ENCODE data around the gene SAXO2.
"Not testable (repeated sequence)": the region's sequence is repeated elsewhere in the genome, so short reads cannot be mapped to it uniquely, and the experiment has no call there.

The SAXO2 gene

DNA sequence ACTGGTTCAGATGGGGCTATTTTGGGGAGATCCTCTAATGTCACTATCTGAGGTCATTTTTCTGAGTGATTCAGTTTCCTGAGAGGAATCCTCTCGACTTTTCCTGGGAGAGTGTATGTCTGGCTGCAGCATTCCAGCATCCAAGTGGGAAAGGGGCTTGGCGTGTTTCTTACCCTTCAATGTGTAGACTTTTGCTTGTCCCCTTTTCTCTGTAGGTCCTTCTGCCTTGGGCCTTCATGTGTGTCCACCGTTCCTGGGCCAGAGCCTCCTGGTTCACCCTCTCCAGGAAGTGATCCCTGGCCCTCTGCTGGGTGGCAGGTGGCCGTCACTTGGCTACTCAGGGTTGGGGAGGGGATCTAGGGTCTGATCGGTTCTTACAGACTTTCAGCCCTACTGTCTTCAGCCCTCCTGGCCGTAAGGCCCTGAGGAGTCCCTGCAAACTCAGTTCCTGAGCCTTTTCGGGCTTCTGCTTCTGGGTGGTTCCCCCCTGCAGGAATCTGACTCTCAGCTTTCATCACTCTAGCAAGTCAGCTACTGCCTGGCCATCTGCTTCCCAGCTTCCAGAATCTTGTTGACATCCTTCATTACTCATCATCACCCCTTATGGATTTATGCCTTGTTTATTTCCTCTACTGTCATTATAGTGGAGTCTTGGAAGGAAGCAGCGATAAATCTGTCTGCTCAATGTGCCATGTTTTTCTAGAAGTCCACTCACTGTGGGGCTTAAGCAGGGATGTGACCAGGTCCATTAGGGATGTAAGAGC, 50.1 kb downstream of the SAXO2 start:
- Histone ChIP-seq H3K9ac (ENCODE audit: low read depth in 1 of 2, low read length in 2 of 2) (no peak overlapping the region), H3K4me1 (ENCODE audit: control insufficient read depth in 1 of 2, insufficient read depth in 2 of 2, low read length in 2 of 2) (no peaks in the 10 kb centered on the region), H3K9me3 (ENCODE audit: control insufficient read depth in 1 of 2, low read length in 2 of 2) (no peaks in the 10 kb centered on the region), H3K27ac (ENCODE audit: low read depth, low read length) (no peak overlapping the region), H3K36me3 (ENCODE audit: control insufficient read depth in 1 of 2, insufficient read depth in 2 of 2, low read length in 2 of 2) (no peaks in the 10 kb centered on the region), H3K27me3 (ENCODE audit: control insufficient read depth in 1 of 2, insufficient read depth in 2 of 2, low read length in 2 of 2) (no peaks in the 10 kb centered on the region), H3K4me3 (ENCODE audit: low read depth in 1 of 2, low read length in 2 of 2) (no peak overlapping the region)

DNA sequence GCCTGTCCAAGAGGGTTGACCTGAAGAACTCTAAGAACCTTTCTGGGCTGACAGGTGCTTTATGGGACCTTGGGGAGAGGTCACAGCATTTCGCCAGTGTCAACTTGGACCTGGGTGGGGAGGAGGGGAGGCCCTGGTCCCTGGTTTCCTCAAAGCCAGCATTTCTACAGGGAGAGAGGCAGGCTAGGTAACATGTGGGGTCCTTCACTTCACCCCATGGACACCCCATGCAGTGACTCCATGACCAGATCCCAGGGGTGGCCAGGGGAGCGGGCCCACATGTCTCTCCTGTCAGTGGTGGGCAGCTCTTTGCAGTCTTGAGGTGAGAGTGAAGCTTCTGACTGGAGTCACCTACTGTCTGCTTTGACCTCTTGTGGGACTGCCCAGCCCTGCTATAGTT, 50.8 kb downstream of the SAXO2 start:
- no peaks in the 10 kb centered on the region for H3K36me3 ChIP-seq (ENCODE audit: control insufficient read depth in 1 of 2, insufficient read depth in 2 of 2, low read length in 2 of 2)
- no peak overlapping the region for H3K4me3 ChIP-seq (ENCODE audit: low read depth in 1 of 2, low read length in 2 of 2)
- no peaks in the 10 kb centered on the region for H3K9me3 ChIP-seq (ENCODE audit: control insufficient read depth in 1 of 2, low read length in 2 of 2)
- no peak overlapping the region for H3K27ac ChIP-seq (ENCODE audit: low read depth, low read length)
- no peak overlapping the region for H3K9ac ChIP-seq (ENCODE audit: low read depth in 1 of 2, low read length in 2 of 2)
- H3K4me1 ChIP-seq (ENCODE audit: control insufficient read depth in 1 of 2, insufficient read depth in 2 of 2, low read length in 2 of 2): no peaks in the 10 kb centered on the region
- no peaks in the 10 kb centered on the region for H3K27me3 ChIP-seq (ENCODE audit: control insufficient read depth in 1 of 2, insufficient read depth in 2 of 2, low read length in 2 of 2)

DNA sequence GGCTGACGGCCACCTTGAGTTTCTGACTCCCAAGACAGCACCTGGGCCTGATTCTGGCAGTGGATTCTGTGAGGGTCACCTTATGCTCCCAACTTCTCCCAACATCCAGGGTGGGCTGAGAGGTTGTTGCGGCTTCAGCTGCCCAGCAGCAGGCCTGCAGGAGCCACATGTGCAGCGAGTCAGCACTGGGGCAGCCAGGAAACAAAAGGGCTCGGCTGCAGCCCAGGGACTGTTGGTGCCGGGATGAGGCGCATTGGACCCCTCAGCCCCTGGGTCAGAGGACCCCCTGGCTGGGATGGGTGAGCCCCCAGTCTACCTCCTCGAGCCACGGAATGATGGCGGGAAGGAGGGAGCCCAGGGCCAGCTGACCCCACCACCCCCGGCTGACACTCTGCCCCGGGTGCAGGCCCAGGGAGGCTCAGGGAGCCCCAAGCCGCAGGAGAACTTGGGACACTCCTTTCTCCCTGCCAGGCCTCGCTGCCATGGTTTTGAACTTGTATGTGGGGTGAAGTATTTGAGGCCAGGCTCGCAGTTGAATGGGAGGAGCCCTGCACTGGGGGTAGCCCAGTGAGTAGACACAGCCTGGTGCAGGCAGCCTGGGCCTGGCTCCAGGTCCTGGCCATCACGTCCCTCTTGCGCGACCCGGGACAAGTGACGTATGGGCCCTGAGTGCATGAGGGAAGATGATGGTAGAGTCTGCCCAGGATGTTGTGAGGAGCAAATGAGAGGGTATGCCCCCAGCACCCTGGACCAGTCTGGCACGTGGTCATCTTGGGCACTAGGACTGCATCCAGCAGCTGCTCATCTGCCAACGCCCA, 51.5 kb downstream of the SAXO2 start:
- H3K27ac ChIP-seq (ENCODE audit: low read depth, low read length); H3K4me3 ChIP-seq (ENCODE audit: low read depth in 1 of 2, low read length in 2 of 2): not testable (repeated sequence)

DNA sequence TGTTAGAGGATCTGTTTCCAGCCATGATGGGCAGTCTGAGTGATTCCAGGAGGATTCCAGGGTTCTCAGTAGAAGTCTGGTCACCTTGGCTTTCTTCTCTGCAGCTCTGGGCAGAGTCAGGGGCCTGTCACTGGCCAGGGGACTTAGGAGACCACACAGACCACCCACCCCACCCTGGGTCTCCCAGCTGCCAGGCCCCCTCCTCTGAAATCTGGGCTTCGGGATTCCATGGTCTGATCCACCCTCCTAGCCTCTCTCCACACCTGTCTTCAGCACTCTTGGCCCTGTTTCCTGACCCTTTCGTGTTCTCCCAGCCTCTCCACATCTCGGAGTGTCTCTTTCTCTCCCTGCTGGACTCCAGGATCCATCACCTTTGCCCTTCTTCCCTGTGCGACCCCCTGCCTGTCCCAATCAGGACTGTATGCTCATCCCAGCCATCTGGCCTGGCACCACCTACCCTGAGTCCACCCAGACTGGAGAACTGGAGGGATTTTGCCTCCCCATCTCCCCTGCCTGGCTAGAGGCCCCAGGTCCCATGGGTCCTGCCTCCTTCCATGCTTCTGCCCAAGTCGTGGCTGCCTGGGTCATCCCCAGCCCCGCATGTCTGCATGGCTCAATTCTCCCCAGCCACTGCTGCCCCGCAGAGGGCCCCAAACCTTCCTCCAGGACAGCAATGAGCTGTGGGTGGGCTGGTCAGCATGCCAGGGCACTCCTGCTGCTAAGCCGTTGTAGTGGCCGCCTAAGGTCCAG, 52.3 kb downstream of the SAXO2 start:
- Histone ChIP-seq H3K9ac (ENCODE audit: low read depth in 1 of 2, low read length in 2 of 2) (no peak overlapping the region), H3K4me1 (ENCODE audit: control insufficient read depth in 1 of 2, insufficient read depth in 2 of 2, low read length in 2 of 2) (no peaks in the 10 kb centered on the region), H3K27ac (ENCODE audit: low read depth, low read length) (no peak overlapping the region), H3K27me3 (ENCODE audit: control insufficient read depth in 1 of 2, insufficient read depth in 2 of 2, low read length in 2 of 2) (no peaks in the 10 kb centered on the region), H3K36me3 (ENCODE audit: control insufficient read depth in 1 of 2, insufficient read depth in 2 of 2, low read length in 2 of 2) (no peaks in the 10 kb centered on the region), H3K4me3 (ENCODE audit: low read depth in 1 of 2, low read length in 2 of 2) (no peak overlapping the region), H3K9me3 (ENCODE audit: control insufficient read depth in 1 of 2, low read length in 2 of 2) (no peaks in the 10 kb centered on the region)

More for the DNA sequence above, 51.5 kb downstream of the SAXO2 start:
- not testable (repeated sequence) for H3K4me1 ChIP-seq (ENCODE audit: control insufficient read depth in 1 of 2, insufficient read depth in 2 of 2, low read length in 2 of 2); H3K27me3 ChIP-seq (ENCODE audit: control insufficient read depth in 1 of 2, insufficient read depth in 2 of 2, low read length in 2 of 2); H3K9ac ChIP-seq (ENCODE audit: low read depth in 1 of 2, low read length in 2 of 2); H3K36me3 ChIP-seq (ENCODE audit: control insufficient read depth in 1 of 2, insufficient read depth in 2 of 2, low read length in 2 of 2); H3K9me3 ChIP-seq (ENCODE audit: control insufficient read depth in 1 of 2, low read length in 2 of 2)

- H3K4me1 ChIP-seq (ENCODE audit: control insufficient read depth in 1 of 2, insufficient read depth in 2 of 2, low read length in 2 of 2): no peaks in the 10 kb centered on the region
- no peak overlapping the region for H3K9ac ChIP-seq (ENCODE audit: low read depth in 1 of 2, low read length in 2 of 2)
- no peaks in the 10 kb centered on the region for H3K27me3 ChIP-seq (ENCODE audit: control insufficient read depth in 1 of 2, insufficient read depth in 2 of 2, low read length in 2 of 2)
- H3K9me3 ChIP-seq (ENCODE audit: control insufficient read depth in 1 of 2, low read length in 2 of 2): no peaks in the 10 kb centered on the region
- no peaks in the 10 kb centered on the region for H3K36me3 ChIP-seq (ENCODE audit: control insufficient read depth in 1 of 2, insufficient read depth in 2 of 2, low read length in 2 of 2)
- no peak overlapping the region for H3K27ac ChIP-seq (ENCODE audit: low read depth, low read length)
- H3K4me3 ChIP-seq (ENCODE audit: low read depth in 1 of 2, low read length in 2 of 2): no peak overlapping the region
Observed at GRCh38 chr15:82315519-82316246, 53.1 kb downstream of the SAXO2 start.

DNA sequence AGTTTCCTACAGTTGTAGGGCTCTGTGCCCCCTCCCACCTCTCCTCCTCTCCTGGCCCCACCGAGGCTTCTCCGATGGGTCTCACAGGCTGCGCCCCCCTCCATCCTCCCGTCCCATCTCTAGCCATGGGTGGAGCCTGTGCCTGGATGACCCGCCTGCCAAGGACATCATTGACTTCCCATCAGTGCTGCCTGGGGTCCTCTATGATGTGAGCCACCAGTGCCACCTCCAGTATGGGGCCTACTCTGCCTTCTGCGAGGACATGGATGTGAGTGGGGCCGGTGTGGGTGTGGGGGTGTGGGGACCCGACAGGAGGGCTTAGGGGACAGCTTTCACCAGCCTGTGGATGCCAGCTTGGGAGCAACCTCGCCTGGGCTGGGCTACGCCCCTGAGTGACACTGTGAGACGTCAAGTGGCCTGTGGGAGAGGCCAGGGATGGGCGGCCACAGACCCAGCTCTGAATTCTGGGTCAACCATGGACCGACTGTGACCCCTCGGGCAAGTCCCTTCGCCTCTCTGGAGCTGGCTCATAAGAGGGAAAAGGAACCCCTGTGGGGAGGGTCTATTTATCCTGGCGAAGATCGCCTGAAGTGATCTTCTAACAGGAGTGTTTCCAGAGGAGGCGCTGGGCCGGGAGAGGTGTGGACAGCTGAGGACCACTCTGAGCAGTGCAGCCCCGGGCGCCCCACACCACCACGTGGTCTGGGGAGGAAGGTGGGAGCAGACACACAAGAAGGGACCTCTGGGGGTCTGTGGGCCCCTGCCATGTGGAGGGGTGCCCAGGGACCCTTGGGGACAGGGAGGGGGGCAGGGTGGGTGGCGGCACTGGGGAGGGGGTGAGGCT, 53.9 kb downstream of the SAXO2 start:
- H3K9ac ChIP-seq (ENCODE audit: low read depth in 1 of 2, low read length in 2 of 2); H3K36me3 ChIP-seq (ENCODE audit: control insufficient read depth in 1 of 2, insufficient read depth in 2 of 2, low read length in 2 of 2); H3K27me3 ChIP-seq (ENCODE audit: control insufficient read depth in 1 of 2, insufficient read depth in 2 of 2, low read length in 2 of 2); H3K27ac ChIP-seq (ENCODE audit: low read depth, low read length); H3K4me3 ChIP-seq (ENCODE audit: low read depth in 1 of 2, low read length in 2 of 2); H3K4me1 ChIP-seq (ENCODE audit: control insufficient read depth in 1 of 2, insufficient read depth in 2 of 2, low read length in 2 of 2); H3K9me3 ChIP-seq (ENCODE audit: control insufficient read depth in 1 of 2, low read length in 2 of 2): not testable (repeated sequence)

- no peak overlapping the region for H3K4me3 ChIP-seq (ENCODE audit: low read depth in 1 of 2, low read length in 2 of 2)
- no peaks in the 10 kb centered on the region for H3K27me3 ChIP-seq (ENCODE audit: control insufficient read depth in 1 of 2, insufficient read depth in 2 of 2, low read length in 2 of 2)
- no peaks in the 10 kb centered on the region for H3K36me3 ChIP-seq (ENCODE audit: control insufficient read depth in 1 of 2, insufficient read depth in 2 of 2, low read length in 2 of 2)
- H3K27ac ChIP-seq (ENCODE audit: low read depth, low read length): no peak overlapping the region
- no peaks in the 10 kb centered on the region for H3K4me1 ChIP-seq (ENCODE audit: control insufficient read depth in 1 of 2, insufficient read depth in 2 of 2, low read length in 2 of 2)
- no peak overlapping the region for H3K9ac ChIP-seq (ENCODE audit: low read depth in 1 of 2, low read length in 2 of 2)
- no peaks in the 10 kb centered on the region for H3K9me3 ChIP-seq (ENCODE audit: control insufficient read depth in 1 of 2, low read length in 2 of 2)
Observed at GRCh38 chr15:82317091-82317489, 54.5 kb downstream of the SAXO2 start.

DNA sequence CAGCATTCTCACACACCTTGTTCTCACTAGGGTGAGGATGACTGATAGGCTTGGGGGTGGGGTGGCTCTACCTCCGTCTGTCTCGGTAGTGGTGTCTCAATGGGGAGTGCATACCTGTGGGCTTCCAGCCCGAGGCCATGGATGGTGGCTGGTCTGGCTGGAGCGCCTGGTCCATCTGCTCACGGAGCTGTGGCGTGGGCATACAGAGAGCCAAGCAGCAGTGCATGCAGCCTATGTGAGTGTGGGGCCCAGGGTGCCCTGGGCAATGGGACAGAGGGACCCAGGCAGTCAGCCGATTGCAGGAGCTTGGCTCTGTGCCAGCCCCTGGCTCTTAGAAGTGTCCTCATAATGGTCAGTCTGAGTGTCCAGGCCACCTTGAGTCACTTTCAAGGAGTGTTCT, 54.9 kb downstream of the SAXO2 start:
- not testable (repeated sequence) for H3K4me1 ChIP-seq (ENCODE audit: control insufficient read depth in 1 of 2, insufficient read depth in 2 of 2, low read length in 2 of 2); H3K27ac ChIP-seq (ENCODE audit: low read depth, low read length); H3K36me3 ChIP-seq (ENCODE audit: control insufficient read depth in 1 of 2, insufficient read depth in 2 of 2, low read length in 2 of 2); H3K9me3 ChIP-seq (ENCODE audit: control insufficient read depth in 1 of 2, low read length in 2 of 2); H3K27me3 ChIP-seq (ENCODE audit: control insufficient read depth in 1 of 2, insufficient read depth in 2 of 2, low read length in 2 of 2); H3K9ac ChIP-seq (ENCODE audit: low read depth in 1 of 2, low read length in 2 of 2); H3K4me3 ChIP-seq (ENCODE audit: low read depth in 1 of 2, low read length in 2 of 2)

DNA sequence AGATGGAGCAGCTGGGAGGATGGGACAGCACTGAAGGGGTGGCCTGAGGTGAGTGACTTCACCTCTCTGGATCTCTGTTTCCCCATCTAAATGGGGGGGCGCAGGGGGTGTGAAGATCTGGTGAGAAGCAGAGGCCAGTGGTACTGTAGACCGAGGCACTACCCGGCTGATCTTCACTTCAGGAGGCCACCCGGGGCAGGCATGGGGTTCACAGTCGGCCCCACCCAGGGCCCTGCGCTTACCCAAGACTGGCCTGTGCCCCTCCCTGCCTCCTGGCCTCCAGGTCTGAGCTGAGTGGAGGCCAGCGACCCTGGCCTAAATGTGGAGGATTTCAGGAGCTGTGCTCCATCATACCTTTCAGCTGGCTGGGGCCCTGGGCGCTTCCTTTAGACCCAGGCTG, 55.7 kb downstream of the SAXO2 start:
- H3K27me3 ChIP-seq (ENCODE audit: control insufficient read depth in 1 of 2, insufficient read depth in 2 of 2, low read length in 2 of 2); H3K9me3 ChIP-seq (ENCODE audit: control insufficient read depth in 1 of 2, low read length in 2 of 2); H3K4me3 ChIP-seq (ENCODE audit: low read depth in 1 of 2, low read length in 2 of 2): not testable (repeated sequence)

More for the DNA sequence above, 55.7 kb downstream of the SAXO2 start:
- H3K4me1 ChIP-seq (ENCODE audit: control insufficient read depth in 1 of 2, insufficient read depth in 2 of 2, low read length in 2 of 2); H3K9ac ChIP-seq (ENCODE audit: low read depth in 1 of 2, low read length in 2 of 2); H3K27ac ChIP-seq (ENCODE audit: low read depth, low read length); H3K36me3 ChIP-seq (ENCODE audit: control insufficient read depth in 1 of 2, insufficient read depth in 2 of 2, low read length in 2 of 2): not testable (repeated sequence)
